SIG-M5 (cell line): ENCODE results near the gene PLOD3.
"Not testable (repeated sequence)": the region's sequence is repeated elsewhere in the genome, so short reads cannot be mapped to it uniquely, and the experiment has no call there.

ENCODE experiments used
- DNase-seq: peaks from one replicate; lab custom pipeline; 2025; lab: John Stamatoyannopoulos, UW

The PLOD3 gene, protein sequence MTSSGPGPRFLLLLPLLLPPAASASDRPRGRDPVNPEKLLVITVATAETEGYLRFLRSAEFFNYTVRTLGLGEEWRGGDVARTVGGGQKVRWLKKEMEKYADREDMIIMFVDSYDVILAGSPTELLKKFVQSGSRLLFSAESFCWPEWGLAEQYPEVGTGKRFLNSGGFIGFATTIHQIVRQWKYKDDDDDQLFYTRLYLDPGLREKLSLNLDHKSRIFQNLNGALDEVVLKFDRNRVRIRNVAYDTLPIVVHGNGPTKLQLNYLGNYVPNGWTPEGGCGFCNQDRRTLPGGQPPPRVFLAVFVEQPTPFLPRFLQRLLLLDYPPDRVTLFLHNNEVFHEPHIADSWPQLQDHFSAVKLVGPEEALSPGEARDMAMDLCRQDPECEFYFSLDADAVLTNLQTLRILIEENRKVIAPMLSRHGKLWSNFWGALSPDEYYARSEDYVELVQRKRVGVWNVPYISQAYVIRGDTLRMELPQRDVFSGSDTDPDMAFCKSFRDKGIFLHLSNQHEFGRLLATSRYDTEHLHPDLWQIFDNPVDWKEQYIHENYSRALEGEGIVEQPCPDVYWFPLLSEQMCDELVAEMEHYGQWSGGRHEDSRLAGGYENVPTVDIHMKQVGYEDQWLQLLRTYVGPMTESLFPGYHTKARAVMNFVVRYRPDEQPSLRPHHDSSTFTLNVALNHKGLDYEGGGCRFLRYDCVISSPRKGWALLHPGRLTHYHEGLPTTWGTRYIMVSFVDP

GRCh38 chr7:101217388-101218235 lies at the start of gene PLOD3, which contains the start of gene ZNHIT1:
TSS of gene PLOD3 (minus strand) at chr7:101217581. CDS start at chr7:101217274, 307 bp downstream.
TSS of gene ZNHIT1 (plus strand) at chr7:101218165. CDS start at chr7:101218196, 31 bp downstream.
- peak; percentile 68 for DNase-seq

- DNase-seq = no peak
These were observed 48.5 kb upstream of the PLOD3 start for GRCh38 chr7:101265622-101266516.

GRCh38 chr7:101264102-101264706 lies 46.8 kb upstream of the PLOD3 start:
- DNase-seq = not testable (repeated sequence)

DNA sequence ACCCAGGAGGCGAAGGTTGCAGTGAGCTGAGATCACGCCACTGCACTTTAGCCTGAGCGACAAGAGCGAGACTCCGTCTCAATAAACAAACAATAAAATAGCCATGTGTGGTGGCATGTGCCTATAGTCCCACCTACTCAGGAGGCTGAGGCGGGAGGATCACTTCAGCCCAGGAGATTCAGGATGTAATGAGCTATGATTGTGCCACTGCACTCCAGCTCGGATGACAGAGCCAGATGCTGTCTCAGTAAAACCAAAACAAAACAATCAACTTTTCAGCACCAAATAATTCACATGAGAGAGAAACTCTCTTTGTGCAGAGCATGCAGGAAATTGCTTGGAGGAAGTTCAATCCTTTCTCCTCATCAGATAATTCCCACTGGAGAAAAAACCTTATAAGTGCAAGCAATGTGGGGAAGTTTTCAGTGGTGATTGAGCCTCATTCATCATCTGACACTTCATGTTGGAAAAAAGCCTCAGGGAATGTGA lies 40.9 kb upstream of the PLOD3 start:
- DNase-seq = no peak

DNA sequence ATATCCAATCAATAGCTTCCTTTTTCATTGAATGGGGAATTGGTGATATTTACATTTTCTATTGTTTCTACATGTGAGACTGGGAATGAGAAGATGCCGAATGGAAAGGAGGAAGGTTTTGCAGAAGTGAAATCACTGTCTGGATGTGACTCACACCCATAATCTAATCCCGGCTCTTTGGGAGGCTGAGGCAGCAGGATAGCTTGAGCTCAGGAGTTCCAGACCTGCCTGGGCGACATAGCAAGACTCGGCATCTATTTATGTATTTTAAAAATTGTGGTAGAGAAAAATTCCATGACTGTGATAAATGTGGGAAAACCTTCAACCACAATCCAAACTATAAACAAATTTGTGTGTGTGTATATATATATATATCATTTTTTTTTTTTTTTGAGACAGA lies 38.4 kb upstream of the PLOD3 start:
- no peak for DNase-seq

- not testable (repeated sequence) for DNase-seq
These were observed 35.8 kb upstream of the PLOD3 start for GRCh38 chr7:101253199-101253598.

DNA sequence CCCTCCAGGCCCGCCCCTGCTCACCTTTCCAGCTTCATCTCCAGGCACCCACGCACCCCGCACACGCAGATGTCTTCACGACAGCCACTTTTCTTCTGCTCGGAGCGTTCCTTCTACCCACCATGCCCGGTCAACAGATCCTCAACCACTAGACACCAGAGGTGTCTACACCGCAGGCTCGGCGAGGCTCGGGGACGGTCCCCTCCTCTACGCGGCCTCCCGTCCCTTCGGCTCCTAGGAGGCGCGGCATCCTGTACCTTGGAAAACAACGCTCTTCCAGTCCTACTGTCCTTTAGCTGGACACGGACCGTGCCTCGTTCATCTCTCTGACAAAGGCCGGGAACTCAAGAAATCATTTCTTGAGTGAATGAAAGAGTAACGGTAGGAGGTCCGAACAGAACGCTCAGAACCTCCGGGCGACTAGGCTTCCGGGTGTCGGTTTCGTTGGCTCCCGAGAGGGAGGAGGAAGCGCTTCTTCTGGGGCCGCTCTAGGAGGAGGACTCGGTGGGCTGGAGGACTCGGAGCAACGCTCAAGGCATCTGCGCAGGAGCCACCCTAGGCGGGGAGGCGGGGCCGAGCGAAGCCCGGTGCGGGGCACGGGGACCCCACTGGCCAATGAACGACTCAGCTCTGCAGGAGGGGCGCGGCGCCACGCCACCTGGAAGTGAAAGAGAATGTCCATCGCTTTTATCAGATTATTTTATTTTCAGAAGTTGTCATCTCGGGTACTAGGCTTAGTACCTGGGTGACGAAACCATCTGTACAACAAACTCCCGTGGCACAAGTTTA lies 34.7 kb upstream of the PLOD3 start:
- DNase-seq = peak; percentile 89

DNA sequence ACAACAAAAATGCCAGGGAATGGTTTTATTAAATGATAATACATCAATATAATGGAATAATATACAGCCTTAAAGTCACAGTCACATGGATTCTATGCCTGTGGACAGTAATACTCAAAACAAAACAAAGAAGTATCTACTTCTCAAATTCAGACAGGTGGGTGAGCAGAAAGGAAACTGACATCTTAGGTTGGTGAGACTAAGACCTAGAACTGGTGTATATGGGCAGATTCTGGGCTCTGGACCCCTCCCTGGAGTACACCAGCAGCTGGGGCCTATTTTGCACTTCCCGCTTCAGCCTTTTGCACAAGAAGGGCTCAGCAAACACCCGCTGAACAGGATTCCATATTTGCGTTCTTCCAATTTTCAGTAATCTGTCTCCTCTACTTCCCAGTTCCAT lies 32.9 kb upstream of the PLOD3 start:
- DNase-seq = no peak

DNA sequence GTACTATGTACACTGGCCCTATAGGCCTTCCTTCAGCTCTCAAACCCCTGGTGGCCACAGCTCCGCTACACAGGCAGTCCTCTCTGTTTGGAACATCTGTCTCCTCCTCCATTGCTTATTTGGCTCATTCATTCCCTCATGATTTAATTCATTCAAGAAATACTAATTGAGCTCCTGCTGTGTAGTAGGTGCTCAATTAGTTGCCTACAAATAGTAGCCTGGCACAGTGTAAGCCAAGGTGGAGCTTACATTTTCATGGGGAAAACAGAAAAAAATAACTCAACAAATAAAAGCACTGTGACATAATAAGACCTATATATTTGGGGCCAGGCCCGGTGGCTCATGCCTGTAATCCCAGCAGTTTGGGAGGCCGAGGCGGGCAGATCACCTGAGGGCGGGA lies 30.9 kb upstream of the PLOD3 start:
- no peak for DNase-seq

GRCh38 chr7:101245147-101245668 lies 27.8 kb upstream of the PLOD3 start:
- DNase-seq = no peak

DNA sequence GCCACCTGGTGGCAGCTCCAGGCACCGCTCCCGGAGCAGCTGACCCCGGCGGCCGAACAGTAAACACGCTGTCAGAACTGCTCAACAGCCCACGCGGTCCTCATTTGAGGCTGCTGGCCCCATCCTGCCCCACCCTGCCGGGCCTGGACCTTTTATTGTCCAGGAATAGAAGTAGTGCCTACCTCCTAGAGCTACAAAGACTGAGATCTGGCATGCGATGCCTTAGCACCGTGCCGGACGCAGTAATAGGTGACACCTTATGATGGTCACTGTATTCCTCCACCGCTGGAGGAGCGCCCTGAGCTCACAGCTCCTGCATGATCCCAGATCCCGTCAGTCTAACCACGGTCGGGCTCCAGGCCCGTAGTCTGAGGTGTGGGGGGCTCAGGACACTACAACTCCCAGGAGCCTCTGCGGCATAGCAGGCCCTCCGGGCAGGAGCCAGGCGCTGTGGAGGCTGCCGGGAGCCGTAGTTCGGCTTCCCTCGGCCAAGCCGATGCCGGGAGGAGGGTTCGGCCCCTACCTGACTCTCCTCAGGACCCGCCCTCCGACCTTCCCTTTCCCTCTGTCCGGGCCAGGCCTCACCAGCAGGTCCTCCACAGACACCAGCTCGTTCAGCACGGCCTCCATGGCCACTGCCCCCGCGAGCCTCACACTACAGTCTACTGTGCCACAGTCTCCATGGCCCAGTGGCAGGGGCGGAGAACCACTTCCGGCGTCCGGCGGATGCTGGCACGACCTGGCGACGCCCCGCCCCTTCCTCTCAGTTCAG lies 27.2 kb upstream of the PLOD3 start, which contains the start of gene FIS1:
Gene FIS1, minus strand, starts transcription at position 707 of the 772 bp plus-strand sequence. Its CDS starts 77 bp downstream, at position 630.
- peak; percentile 31 for DNase-seq

- no peak for DNase-seq
These were observed 26.4 kb upstream of the PLOD3 start for GRCh38 chr7:101243646-101244374.

DNA sequence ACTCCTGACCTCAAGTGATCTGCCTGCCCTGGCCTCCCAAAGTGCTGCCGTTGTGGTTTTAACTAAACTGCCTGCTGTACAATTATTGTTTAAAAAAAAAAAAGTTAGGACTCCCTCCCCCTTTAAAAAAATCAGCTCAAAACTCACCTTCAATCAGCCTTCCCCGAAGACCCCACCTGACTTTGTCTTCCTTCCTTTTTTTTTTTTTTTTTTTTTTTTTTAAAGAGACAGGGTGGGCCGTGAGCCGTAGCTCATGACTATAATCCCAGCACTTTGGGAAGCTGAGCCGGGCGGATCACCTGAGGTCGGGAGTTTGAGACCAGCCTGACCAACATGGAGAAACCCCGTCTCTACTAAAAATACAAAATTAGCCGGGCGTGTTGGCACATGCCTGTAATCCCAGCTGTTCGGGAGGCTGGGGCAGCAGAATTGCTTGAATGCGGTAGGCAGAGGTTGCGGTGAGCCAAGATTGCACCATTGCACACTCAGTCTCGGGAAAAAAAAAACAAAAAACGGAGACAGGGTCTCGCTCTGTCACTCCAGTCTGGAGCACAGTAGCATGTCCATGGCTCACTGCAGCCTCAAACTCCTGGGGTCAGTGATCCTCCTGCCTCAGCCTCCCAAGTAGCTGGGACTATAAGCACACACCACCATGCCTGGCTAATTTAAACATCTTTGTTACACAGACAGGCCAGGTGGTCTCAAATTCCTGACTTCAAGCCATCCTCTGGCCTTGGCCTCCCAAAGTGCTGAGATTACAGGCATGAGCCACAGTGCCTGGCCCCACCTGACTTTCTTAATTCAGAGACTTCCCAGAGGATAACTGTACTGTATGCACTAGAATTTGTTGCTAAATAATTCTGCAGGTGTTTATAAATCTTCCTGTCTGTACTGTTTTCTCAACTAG lies 24.3 kb upstream of the PLOD3 start:
- DNase-seq = no peak

GRCh38 chr7:101241015-101241363 lies 23.6 kb upstream of the PLOD3 start:
- peak; percentile 55 for DNase-seq

- no peak for DNase-seq
These were observed 23.0 kb upstream of the PLOD3 start for GRCh38 chr7:101240226-101241014.

DNA sequence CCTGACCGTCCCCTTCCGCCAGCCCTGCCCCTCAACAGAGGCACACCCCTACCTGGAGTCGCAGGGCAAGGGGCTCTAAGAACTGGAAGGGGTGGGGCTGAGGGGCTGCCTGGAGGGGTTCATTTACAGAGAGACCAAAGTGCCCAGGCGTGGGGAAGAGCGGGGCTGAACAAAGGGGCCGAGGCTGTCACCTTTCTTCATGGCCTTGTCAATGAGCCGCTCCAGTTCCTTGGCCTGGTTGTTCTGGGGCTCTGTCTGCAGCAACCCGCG lies 22.5 kb upstream of the PLOD3 start:
- DNase-seq = no peak
